AG08396 (cell line): ENCODE data around the gene DRAM2.
"Not testable (repeated sequence)": the region's sequence is repeated elsewhere in the genome, so short reads cannot be mapped to it uniquely, and the experiment has no call there.

Experiments used
- DNase-seq: peaks from one replicate; pipeline ENCODE4 v3.0.0; 2012; ENCODE audit warnings: low spot score, mixed read lengths

Gene DRAM2

GRCh38 chr1:111079329-111079728, 60.6 kb downstream of the DRAM2 start:
- not testable (repeated sequence) for DNase-seq

GRCh38 chr1:111077312-111077711, 62.6 kb downstream of the DRAM2 start:
- not testable (repeated sequence) for DNase-seq
